Mesendoderm (in vitro differentiated cells): ENCODE measurements around the gene INPP5B.
A peak's percentile ranks its signal among the peaks of the same experiment; 100 is the strongest.
"Not testable (repeated sequence)": the region's sequence is repeated elsewhere in the genome, so short reads cannot be mapped to it uniquely, and the experiment has no call there.

Experiments used
- DNase-seq: peaks from one replicate; pipeline ENCODE4 v3.0.0; 2013
- H2AK5ac ChIP-seq: 2 replicates; pipeline ENCODE4 v1.6.1; 2013; ENCODE audit warnings: low read length, inconsistent platforms
- H2BK120ac ChIP-seq: 2 replicates; pipeline ENCODE4 v1.6.1; 2013; ENCODE audit warnings: low read depth, mild to moderate bottlenecking, low read length, moderate library complexity, mixed read lengths
- H2BK15ac ChIP-seq: replicated peaks from 2 replicates; pipeline ENCODE4 v1.6.1; 2013; ENCODE audit warnings: low read depth, mild to moderate bottlenecking, moderate library complexity
- H2BK5ac ChIP-seq: 2 replicates; pipeline ENCODE4 v1.6.1; 2013; ENCODE audit warnings: low read length, inconsistent platforms
- H3K18ac ChIP-seq: 2 replicates; pipeline ENCODE4 v1.6.1; 2013; ENCODE audit warnings: mild to moderate bottlenecking, low read length, mixed read lengths
- H3K23ac ChIP-seq: one replicate; pipeline ENCODE4 v1.6.1; 2013; ENCODE audit warnings: low read length
- H3K27ac ChIP-seq: 2 replicates; pipeline ENCODE4 v1.5.1; 2013; ENCODE audit warnings: low read depth, mild to moderate bottlenecking, inconsistent platforms, low read length, moderate library complexity
- H3K27me3 ChIP-seq: 2 replicates; pipeline ENCODE4 v1.6.1; 2013; ENCODE audit warnings: low read length, control low read depth, mild to moderate bottlenecking, inconsistent platforms; ENCODE audit not compliant: insufficient read depth, poor library complexity
- H3K36me3 ChIP-seq: 2 replicates; pipeline ENCODE4 v1.6.1; 2013; ENCODE audit warnings: low read length, inconsistent platforms; ENCODE audit not compliant: control insufficient read depth, insufficient read depth
- H3K4ac ChIP-seq: one replicate; pipeline ENCODE4 v1.6.1; 2013; ENCODE audit warnings: low read depth, mild to moderate bottlenecking, low read length, moderate library complexity
- H3K4me1 ChIP-seq: 2 replicates; pipeline ENCODE4 v1.6.1; 2013; ENCODE audit warnings: low read depth, low read length, inconsistent platforms; ENCODE audit not compliant: control insufficient read depth
- H3K4me2 ChIP-seq: 2 replicates; pipeline ENCODE4 v1.6.1; 2013; ENCODE audit warnings: low read length
- H3K4me3 ChIP-seq: 2 replicates; pipeline ENCODE4 v1.5.1; 2013; ENCODE audit warnings: mild to moderate bottlenecking, low read length
- H3K56ac ChIP-seq: one replicate; pipeline ENCODE4 v1.6.1; 2013; ENCODE audit warnings: low read length
- H3K79me1 ChIP-seq: 2 replicates; pipeline ENCODE4 v1.6.1; 2013; ENCODE audit warnings: low read length, inconsistent platforms
- H3K79me2 ChIP-seq: 2 replicates; pipeline ENCODE4 v1.6.1; 2013; ENCODE audit warnings: mild to moderate bottlenecking, low read length; ENCODE audit not compliant: control insufficient read depth, insufficient read depth
- H3K9ac ChIP-seq: 2 replicates; pipeline ENCODE4 v1.6.1; 2013; ENCODE audit warnings: low read length, inconsistent platforms
- H4K5ac ChIP-seq: one replicate; pipeline ENCODE4 v1.6.1; 2013; ENCODE audit warnings: low read length
- H4K8ac ChIP-seq: one replicate; pipeline ENCODE4 v1.6.1; 2013; ENCODE audit warnings: low read depth, mild to moderate bottlenecking, control low read depth, low read length, moderate library complexity
- WGBS: extraction: QIAGEN DNeasy Blood & Tissue Kit; methylation state at CpG from one replicate; pipeline ENCODE4 v1.1.7; 2013; ENCODE audit warnings: low lambda C conversion rate, missing lambda C conversion rate; ENCODE audit not compliant: insufficient coverage; ENCODE audit errors: extremely low coverage; 5-methylcytosine and 5-hydroxymethylcytosine counted together

The INPP5B gene

DNA sequence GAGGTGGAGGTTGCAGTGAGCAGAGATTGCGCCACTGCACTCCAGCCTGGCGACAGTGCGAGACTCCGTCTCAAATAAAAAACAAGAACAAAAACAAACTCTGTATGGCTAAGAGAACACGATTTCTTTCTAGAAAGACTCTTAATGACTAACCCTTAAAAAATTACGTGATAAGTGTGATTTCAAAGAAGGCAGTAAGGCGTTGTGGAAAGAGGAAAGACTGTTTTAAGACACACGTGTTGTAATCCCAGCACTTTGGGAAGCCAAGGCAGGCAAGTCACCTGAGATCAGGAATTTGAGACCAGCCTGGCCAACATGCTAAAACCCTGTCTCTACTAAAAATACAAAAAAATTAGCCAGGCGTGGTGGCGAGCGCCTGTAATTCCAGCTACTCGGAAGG lies 17.3 kb upstream of the INPP5B start:
- H3K4me1 ChIP-seq, H3K9ac ChIP-seq, H2AK5ac ChIP-seq, H3K79me1 ChIP-seq, H3K79me2 ChIP-seq, H3K27me3 ChIP-seq, H4K5ac ChIP-seq, H3K23ac ChIP-seq, H4K8ac ChIP-seq, DNase-seq, H2BK120ac ChIP-seq, H3K4me2 ChIP-seq, H3K27ac ChIP-seq, H3K56ac ChIP-seq, H3K4me3 ChIP-seq, H3K4ac ChIP-seq, H2BK5ac ChIP-seq, H3K18ac ChIP-seq, H2BK15ac ChIP-seq: not testable (repeated sequence)
- WGBS: no CpG with 5 or more reads among the region's 12 CpGs
- H3K36me3 ChIP-seq: peaks cover 17% of the 10 kb centered on the region

DNA sequence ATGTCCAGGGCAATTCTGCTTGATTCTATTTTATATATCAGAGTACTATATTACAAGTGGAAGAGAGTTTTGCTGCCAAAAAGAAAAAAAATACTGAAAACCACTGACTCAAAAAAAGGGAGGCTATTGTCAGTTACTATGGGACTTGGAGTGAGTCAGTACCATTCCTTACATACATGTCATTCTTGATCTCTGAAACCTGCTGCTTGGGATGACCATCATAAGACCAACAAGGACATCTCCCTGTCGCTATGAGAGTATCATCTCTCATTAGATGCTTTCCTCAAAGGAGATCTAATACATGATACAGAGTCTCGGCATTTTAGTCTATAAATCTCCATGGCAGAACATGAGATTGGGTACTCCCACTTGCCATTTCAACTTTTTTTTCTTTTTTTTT lies 11.8 kb upstream of the INPP5B start:
- peak; percentile 52 for DNase-seq
- H3K79me1 ChIP-seq: no peaks in the 10 kb centered on the region
- no peak overlapping the region for H3K4me3 ChIP-seq
- no peak overlapping the region for H3K23ac ChIP-seq
- no peak overlapping the region for H2BK120ac ChIP-seq
- H3K4me2 ChIP-seq: no peak overlapping the region
- no peaks in the 10 kb centered on the region for H3K4me1 ChIP-seq
- no peak overlapping the region for H3K18ac ChIP-seq
- H2BK15ac ChIP-seq: no peak overlapping the region
- peaks cover 6% of the 10 kb centered on the region for H3K36me3 ChIP-seq
- H3K79me2 ChIP-seq: no peaks in the 10 kb centered on the region
- H3K27ac ChIP-seq: no peak overlapping the region
- no peak overlapping the region for H3K4ac ChIP-seq
- H3K27me3 ChIP-seq: no peaks in the 10 kb centered on the region
- H4K5ac ChIP-seq: no peak overlapping the region
- no peak overlapping the region for H3K9ac ChIP-seq
- H4K8ac ChIP-seq: no peak overlapping the region
- no peak overlapping the region for H2AK5ac ChIP-seq
- no peak overlapping the region for H3K56ac ChIP-seq
- WGBS: no CpG with 5 or more reads among the region's 2 CpGs
- H2BK5ac ChIP-seq: no peak overlapping the region

DNA sequence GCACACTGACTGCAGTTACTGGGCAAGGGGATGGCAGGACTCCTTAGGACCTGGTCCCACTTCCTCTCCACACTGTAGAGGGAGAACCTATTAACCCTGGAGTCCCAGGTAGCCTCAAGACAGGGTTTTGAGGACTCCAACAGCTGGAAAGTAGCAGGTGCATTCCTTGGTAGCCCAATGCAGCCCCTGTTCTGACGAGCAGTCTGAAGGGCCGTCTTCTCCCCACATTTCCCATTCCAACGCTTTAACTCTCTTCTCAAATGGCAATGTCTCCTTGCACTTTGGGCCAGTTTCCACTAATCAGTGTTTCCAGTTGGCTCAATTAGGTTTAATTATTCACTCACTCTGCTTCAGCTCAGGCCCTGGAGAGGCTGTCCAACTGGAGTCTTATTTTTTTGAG lies 8.8 kb upstream of the INPP5B start:
- Histone ChIP-seq H4K5ac (no peak overlapping the region), H2AK5ac (no peak overlapping the region), H2BK15ac (no peak overlapping the region), H3K56ac (no peak overlapping the region), H3K4me2 (no peak overlapping the region), H3K79me1 (no peaks in the 10 kb centered on the region), H3K9ac (no peak overlapping the region), H3K27me3 (no peaks in the 10 kb centered on the region), H3K27ac (no peak overlapping the region), H3K79me2 (no peaks in the 10 kb centered on the region), H3K4me3 (no peak overlapping the region), H3K36me3 (peaks cover 4% of the 10 kb centered on the region), H3K4ac (no peak overlapping the region), H3K4me1 (no peaks in the 10 kb centered on the region), H4K8ac (no peak overlapping the region), H3K23ac (no peak overlapping the region), H3K18ac (no peak overlapping the region), H2BK5ac (no peak overlapping the region), H2BK120ac (no peak overlapping the region)
- DNase-seq: no peak
- WGBS: no CpG with 5 or more reads among the region's 3 CpGs

DNA sequence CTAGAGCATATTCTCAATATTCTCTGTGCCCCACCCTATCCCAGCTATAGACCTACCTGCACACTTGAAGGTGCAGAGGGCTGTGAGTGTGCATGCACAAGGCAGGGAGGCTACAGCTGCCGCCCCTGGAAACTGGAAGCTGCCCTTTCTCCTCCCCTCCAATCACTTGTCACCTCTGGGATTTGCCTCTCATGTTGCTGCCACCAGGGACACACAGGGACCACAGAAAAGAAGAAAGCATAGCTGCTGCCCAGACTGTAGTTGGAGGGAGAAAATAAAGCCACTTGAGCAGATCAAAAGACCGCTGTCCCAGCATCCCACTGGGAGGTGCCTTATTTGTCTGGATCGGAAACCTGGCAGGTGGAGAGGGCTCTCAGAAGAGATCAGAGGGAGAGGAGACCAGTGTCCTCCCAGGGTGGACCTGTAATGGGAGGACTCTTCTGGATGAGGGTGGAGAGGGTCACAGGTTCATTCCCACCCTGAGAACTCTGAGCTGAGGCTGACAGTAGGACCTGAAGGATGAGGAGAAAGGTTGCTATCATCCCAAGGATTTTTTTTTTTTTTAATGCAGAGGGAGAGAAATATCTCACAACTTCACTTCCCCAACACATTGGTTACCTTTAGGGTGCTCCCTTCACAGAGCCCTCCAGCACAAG lies 7.6 kb upstream of the INPP5B start:
- Histone ChIP-seq H3K4me1 (no peaks in the 10 kb centered on the region), H3K36me3 (peaks cover 2% of the 10 kb centered on the region), H3K79me2 (no peaks in the 10 kb centered on the region), H2AK5ac (no peak overlapping the region), H3K4me2 (no peak overlapping the region), H3K79me1 (no peaks in the 10 kb centered on the region), H3K4me3 (no peak overlapping the region), H3K27ac (no peak overlapping the region), H3K56ac (no peak overlapping the region), H3K23ac (no peak overlapping the region), H3K18ac (no peak overlapping the region), H2BK120ac (no peak overlapping the region), H3K9ac (no peak overlapping the region), H3K27me3 (no peaks in the 10 kb centered on the region), H3K4ac (no peak overlapping the region), H4K8ac (no peak overlapping the region), H2BK5ac (no peak overlapping the region), H4K5ac (no peak overlapping the region), H2BK15ac (no peak overlapping the region)
- WGBS: no CpG with 5 or more reads among the region's 3 CpGs
- DNase-seq: peak; percentile 42

GRCh38 chr1:37952738-37953137 lies 5.9 kb upstream of the INPP5B start:
- no peak for DNase-seq
- no CpG with 5 or more reads among the region's 3 CpGs for WGBS
- no peak overlapping the region for H3K4ac ChIP-seq
- H3K56ac ChIP-seq: no peak overlapping the region
- no peak overlapping the region for H2BK5ac ChIP-seq
- H3K36me3 ChIP-seq: no peaks in the 10 kb centered on the region
- no peak overlapping the region for H3K9ac ChIP-seq
- H3K79me2 ChIP-seq: no peaks in the 10 kb centered on the region
- H2BK120ac ChIP-seq: no peak overlapping the region
- no peak overlapping the region for H2BK15ac ChIP-seq
- no peak overlapping the region for H2AK5ac ChIP-seq
- no peak overlapping the region for H4K8ac ChIP-seq
- no peak overlapping the region for H3K4me2 ChIP-seq
- no peaks in the 10 kb centered on the region for H3K79me1 ChIP-seq
- no peak overlapping the region for H3K18ac ChIP-seq
- H3K27me3 ChIP-seq: no peaks in the 10 kb centered on the region
- no peak overlapping the region for H3K23ac ChIP-seq
- H3K27ac ChIP-seq: no peak overlapping the region
- H3K4me3 ChIP-seq: no peak overlapping the region
- H4K5ac ChIP-seq: no peak overlapping the region
- H3K4me1 ChIP-seq: no peaks in the 10 kb centered on the region
